Peyer's patch (tissue), 4 donors: ENCODE measurements around the gene DNER. TPM values are rescaled to one million over a fixed set of nuclear protein-coding genes. Genes with fewer than 3 reads are reported as not detected.

Experiments used
- DNase-seq, 3 donors: peaks; one replicate each; pipeline ENCODE4 v3.0.0-alpha.2; 2017 to 2019
- H3K27ac ChIP-seq, 4 donors: fragments of 200-600 bp; sonication (generic); one replicate each; pipeline ENCODE4 v1.5.1; 2016 to 2019
- H3K27me3 ChIP-seq, 2 donors: fragments of 200-600 bp; sonication (generic); one replicate each; pipeline ENCODE4 v1.5.1; 2019
- H3K36me3 ChIP-seq, 3 donors: fragments of 200-600 bp; sonication (generic); one replicate each; pipeline ENCODE4 v1.5.1; 2016 to 2019
- H3K4me1 ChIP-seq, 4 donors: fragments of 200-600 bp; sonication (generic); one replicate each; pipeline ENCODE4 v1.5.1; 2016 to 2019
- H3K4me3 ChIP-seq, 4 donors: fragments of 200-600 bp; sonication (generic); 1 replicate in 3 of 4; 2 replicates in 1 of 4; pipeline ENCODE4 v1.5.1; 2016 to 2019; ENCODE audit warnings: mild to moderate bottlenecking in 1 of 4
- H3K9me3 ChIP-seq, 4 donors: fragments of 200-600 bp; sonication (generic); one replicate each; pipeline ENCODE4 v1.5.1; 2016 to 2019; ENCODE audit warnings: mild to moderate bottlenecking in 1 of 4
- CTCF ChIP-seq, 6 experiments: fragments of 450-650 bp in 4 of 6; fragments of 200-600 bp in 2 of 6; sonication (generic) in 1 of 6; IDR thresholded peaks; one replicate each; pipeline ENCODE4 v1.5.1; 2017 to 2019; ENCODE audit warnings: antibody characterized with exemption in 6 of 6, mild to moderate bottlenecking in 3 of 6, moderate library complexity in 1 of 6
- POLR2A ChIP-seq, 2 donors: fragments of 450-650 bp; IDR thresholded peaks; one replicate each; pipeline ENCODE4 v1.5.1; 2017; ENCODE audit warnings: antibody characterized with exemption in 2 of 2, mild to moderate bottlenecking in 2 of 2, moderate library complexity in 2 of 2
- total RNA-seq, 4 donors: library from RNA; depleted of rRNA; stranded (reverse); fragments of >200 nt; gene quantifications; one replicate each; pipeline ENCODE4 v1.1.0, GENCODE V29; 2016

DNER gene
- total RNA-seq, 4 donors from 2014 or later = 0.35 to 2.5 (median 1.3) TPM; not detected in 1

- H3K4me1 ChIP-seq = no peaks in the 10 kb centered on the region
These were observed 103.0 kb downstream of the DNER start for GRCh38 chr2:229611360-229611759.

DNA sequence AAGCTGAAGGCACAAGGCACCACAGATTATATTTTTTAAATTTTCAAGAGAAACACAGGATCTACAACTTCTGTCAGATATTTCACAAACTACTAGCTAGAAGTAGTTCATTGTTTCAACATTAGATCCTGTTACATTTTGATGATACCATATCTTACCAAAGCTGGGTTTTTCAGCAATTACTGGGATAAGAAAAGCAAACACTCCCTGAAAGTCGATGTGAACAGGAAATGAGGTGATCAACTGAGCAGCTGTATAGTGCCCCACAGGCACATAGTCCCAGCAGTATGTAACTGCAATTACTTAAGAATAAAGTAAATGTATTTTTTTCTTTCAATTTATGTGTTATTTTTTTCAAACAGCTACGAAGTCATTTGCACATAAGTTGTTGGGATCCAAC, 103.5 kb downstream of the DNER start:
- no peaks in the 10 kb centered on the region for H3K27me3 ChIP-seq
- H3K36me3 ChIP-seq = no peaks in the 10 kb centered on the region
- H3K27ac ChIP-seq = no peak overlapping the region
- no peaks in the 10 kb centered on the region for H3K9me3 ChIP-seq
- no peaks in the 10 kb centered on the region for H3K4me1 ChIP-seq
- no peak for TF ChIP-seq POLR2A (IDR thresholded peaks at IDR 0.05)
- TF ChIP-seq CTCF (IDR thresholded peaks at IDR 0.05) = no peak
- no peak for DNase-seq
- no peak overlapping the region for H3K4me3 ChIP-seq

More at GRCh38 chr2:229611360-229611759, 103.0 kb downstream of the DNER start:
- Histone ChIP-seq H3K9me3 (no peaks in the 10 kb centered on the region), H3K36me3 (no peaks in the 10 kb centered on the region), H3K4me3 (no peak overlapping the region), H3K27me3 (no peaks in the 10 kb centered on the region), H3K27ac (no peak overlapping the region)
- no peak for DNase-seq
- TF ChIP-seq CTCF (IDR thresholded peaks at IDR 0.05) (no peak), POLR2A (IDR thresholded peaks at IDR 0.05) (no peak)

DNA sequence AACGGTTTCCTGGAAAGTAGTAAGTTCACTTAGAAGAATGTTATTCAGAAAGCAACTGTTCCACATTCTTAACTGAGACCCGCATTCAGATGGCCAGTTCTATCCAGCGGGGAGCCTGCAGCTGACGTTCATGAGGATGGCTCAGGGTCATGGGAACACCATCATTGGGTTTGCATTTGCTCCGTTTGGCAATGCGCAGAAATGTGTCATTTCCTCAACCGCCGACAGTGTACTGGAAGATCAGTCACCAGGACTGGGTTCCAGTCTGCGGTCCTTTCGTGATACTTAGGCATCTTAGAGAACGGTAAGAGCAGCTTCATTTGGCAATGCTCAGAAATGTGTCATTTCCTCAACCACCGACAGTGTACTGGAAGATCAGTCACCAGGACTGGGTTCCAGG, 104.0 kb downstream of the DNER start:
- no peaks in the 10 kb centered on the region for H3K4me1 ChIP-seq
- DNase-seq = no peak
- TF ChIP-seq POLR2A (IDR thresholded peaks at IDR 0.05) (no peak), CTCF (IDR thresholded peaks at IDR 0.05) (no peak)

GRCh38 chr2:229601936-229602335, 112.4 kb downstream of the DNER start:
- Histone ChIP-seq H3K4me1 (no peaks in the 10 kb centered on the region), H3K9me3 (no peaks in the 10 kb centered on the region), H3K27me3 (no peaks in the 10 kb centered on the region), H3K36me3 (no peaks in the 10 kb centered on the region), H3K27ac (no peak overlapping the region), H3K4me3 (no peak overlapping the region)
- DNase-seq = no peak
- TF ChIP-seq CTCF (IDR thresholded peaks at IDR 0.05) (no peak), POLR2A (IDR thresholded peaks at IDR 0.05) (no peak)

More for the DNA sequence above, 104.0 kb downstream of the DNER start:
- H3K27me3 ChIP-seq = no peaks in the 10 kb centered on the region
- H3K27ac ChIP-seq = no peak overlapping the region
- no peaks in the 10 kb centered on the region for H3K9me3 ChIP-seq
- H3K36me3 ChIP-seq = no peaks in the 10 kb centered on the region
- H3K4me3 ChIP-seq = no peak overlapping the region

DNA sequence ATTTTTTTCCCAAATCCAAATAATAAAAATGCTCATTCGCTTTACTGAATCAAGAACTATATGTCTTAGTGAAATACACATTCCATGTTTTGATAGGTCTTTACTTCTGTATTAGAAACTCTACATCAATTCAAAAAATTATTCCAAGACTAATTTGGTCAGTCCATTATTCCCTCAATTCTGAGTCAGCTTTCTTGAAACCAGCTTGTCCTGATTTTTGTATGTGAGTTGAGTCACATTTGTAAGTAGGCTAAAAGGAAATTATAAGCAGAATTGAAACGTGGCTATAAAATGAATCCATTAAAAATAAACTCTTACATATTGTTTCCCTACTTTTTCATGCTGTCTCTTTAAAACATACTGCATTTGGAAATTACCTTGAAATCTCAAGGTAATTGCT, 113.0 kb downstream of the DNER start:
- H3K9me3 ChIP-seq = no peaks in the 10 kb centered on the region
- H3K4me3 ChIP-seq = no peak overlapping the region
- no peak for TF ChIP-seq CTCF (IDR thresholded peaks at IDR 0.05)
- TF ChIP-seq POLR2A (IDR thresholded peaks at IDR 0.05) = no peak
- no peaks in the 10 kb centered on the region for H3K4me1 ChIP-seq
- H3K27ac ChIP-seq = no peak overlapping the region
- no peaks in the 10 kb centered on the region for H3K36me3 ChIP-seq
- DNase-seq = no peak
- no peaks in the 10 kb centered on the region for H3K27me3 ChIP-seq

DNA sequence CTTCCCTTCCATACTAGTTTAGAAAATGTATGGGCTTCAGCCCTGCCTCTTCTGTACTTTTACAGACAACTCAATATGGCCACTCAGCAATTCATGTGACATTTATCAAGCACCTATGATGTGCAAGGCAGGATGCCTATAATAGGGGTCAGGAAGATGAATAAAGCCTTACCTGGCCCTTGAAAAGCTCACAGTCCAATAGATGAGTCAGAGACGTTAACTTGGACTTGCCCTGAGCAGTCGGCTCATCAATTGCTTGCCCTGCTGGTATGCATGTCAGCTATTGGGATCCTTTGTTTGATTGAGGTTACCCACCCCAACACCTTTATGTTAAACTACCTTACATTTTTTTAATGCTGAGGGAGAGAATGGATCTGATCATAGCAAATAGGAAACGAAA, 116.1 kb downstream of the DNER start:
- Histone ChIP-seq H3K9me3 (no peaks in the 10 kb centered on the region), H3K36me3 (no peaks in the 10 kb centered on the region), H3K27me3 (no peaks in the 10 kb centered on the region), H3K4me3 (no peak overlapping the region), H3K27ac (no peak overlapping the region), H3K4me1 (no peaks in the 10 kb centered on the region)
- TF ChIP-seq CTCF (IDR thresholded peaks at IDR 0.05) (no peak), POLR2A (IDR thresholded peaks at IDR 0.05) (no peak)
- DNase-seq = no peak
